ENCODE results near the gene TNKS1BP1.

DNA sequence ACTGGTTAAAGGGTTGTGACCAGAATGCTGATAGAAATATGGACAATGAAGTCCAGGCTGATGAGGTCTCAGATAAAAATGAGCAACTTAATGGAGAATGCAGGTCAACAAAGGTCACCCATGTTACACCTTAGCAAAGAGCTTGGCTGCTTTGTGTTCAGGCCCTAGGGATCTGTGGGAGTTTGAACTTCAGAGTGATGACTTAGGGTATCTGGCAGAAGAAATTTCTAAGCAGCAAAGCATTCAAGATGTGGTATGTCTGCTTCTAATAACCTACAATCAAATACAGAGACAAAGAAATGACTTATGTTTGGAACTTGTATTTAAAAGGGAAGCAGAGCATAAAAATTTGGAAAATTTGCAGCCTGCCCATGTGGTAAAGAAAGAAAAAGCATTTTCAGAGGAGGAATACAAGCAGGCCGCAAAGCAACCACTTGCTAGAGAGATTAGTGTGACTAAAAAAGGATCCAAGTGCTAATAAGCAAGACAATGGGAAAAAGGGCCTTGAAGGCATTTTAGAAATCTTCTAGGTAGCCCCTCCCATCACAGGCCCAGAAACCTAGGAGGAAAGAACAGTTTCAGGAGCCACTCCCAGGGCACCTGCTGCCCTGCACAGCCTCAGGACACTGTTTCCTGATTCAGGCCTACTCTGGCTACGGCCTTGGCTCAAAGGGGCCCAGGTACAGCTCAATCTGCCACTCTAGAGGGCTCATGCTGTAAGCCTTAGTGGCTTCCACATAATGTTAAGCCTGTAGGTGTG is 41.3 kb downstream of the TNKS1BP1 start:
- TF ChIP-seq CTCF (IDR thresholded peaks at IDR 0.05; ENCODE audit: low read depth, low read length, missing input control) = no peak
- TF ChIP-seq SP1 (IDR thresholded peaks at IDR 0.05) = no peak
- TF ChIP-seq REST (IDR thresholded peaks at IDR 0.05) = no peak
- no peak for TF ChIP-seq EGR1 (IDR thresholded peaks at IDR 0.05; ENCODE audit: low read depth in 2 of 2)
- no peak for TF ChIP-seq TAF1 (conservative IDR thresholded peaks at IDR 0.05)
- TF ChIP-seq JUND (IDR thresholded peaks at IDR 0.05) = no peak

Data from liver (tissue), 3 donors.